RCC 7860 (cell line): ENCODE measurements around the gene FMN2.

Experiments used
- DNase-seq: peaks from one replicate; pipeline ENCODE4 v3.0.0-alpha.2; 2015; ENCODE audit warnings: low spot score
- FAIRE-seq: peaks from 2 replicates; lab custom pipeline; 2012; peaks lifted over from hg19 to GRCh38; lab: Jason Lieb, UNC

FMN2 gene

GRCh38 chr1:240192851-240193250 is 101.2 kb downstream of the FMN2 start:
- DNase-seq = no peak
- no peak for FAIRE-seq

GRCh38 chr1:240193679-240194078 is 102.0 kb downstream of the FMN2 start:
- FAIRE-seq (no peak), DNase-seq (no peak)

- DNase-seq (no peak), FAIRE-seq (no peak)
These were observed 102.4 kb downstream of the FMN2 start for GRCh38 chr1:240194120-240194519.

DNA sequence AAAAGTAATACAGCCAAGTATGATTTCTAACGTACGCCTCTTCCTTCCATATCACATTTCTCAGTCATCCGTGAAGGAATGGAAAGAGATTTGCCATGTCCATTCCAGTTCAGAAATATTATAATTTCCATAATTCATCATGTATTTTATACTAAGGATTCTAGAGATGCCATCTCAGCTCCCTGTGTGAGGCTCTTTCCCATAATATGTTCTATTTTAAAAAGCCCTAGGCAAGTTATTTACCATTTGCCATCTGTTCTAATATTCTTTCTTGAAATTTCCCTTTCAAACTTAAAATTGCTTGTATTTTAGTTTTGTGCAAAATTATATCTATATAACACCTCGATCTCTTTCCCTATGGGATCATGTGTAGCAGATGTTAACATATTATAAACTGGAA is 106.7 kb downstream of the FMN2 start:
- FAIRE-seq = no peak
- no peak for DNase-seq

DNA sequence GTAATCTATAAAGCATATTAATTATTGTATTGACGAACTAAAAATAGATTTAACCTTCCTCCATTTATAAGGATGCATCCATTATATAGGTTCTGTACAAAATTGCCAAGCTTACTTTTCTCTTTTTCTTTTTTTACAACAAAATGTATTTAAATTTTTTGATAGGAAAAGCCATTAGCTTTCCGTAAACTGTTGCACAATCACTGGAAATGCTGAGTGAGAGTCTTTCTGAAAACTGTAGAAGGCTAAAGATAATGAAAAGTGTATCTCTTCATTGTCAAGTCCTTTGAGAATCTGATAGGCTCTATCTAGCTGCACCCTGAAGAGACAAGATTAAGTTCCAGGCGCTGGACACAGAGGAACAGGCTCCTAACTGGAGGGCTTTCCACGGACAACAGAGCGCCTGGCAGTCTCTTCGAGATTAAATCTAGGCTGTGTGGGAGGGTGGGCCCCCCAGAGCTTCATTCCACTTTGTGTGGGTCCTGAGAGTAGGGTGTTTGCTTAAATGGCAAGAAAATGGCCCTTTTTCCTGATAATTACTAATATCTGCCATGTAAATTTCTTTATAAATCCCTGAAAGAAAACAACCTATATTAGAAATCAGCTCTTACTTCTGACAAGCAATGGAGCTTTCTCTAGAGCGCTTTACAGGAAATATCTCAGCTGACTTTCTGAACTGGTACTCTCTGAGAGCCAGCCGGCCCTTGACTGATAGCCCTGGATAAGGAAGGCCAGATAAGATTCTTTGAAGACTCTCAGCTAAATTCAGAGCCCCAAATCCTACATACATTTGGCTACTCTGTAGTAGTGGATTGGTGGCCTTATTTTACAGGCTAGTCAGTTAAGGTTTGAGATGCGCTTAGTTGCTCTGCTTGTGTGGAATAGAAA is 108.3 kb downstream of the FMN2 start:
- FAIRE-seq = no peak
- DNase-seq = no peak

DNA sequence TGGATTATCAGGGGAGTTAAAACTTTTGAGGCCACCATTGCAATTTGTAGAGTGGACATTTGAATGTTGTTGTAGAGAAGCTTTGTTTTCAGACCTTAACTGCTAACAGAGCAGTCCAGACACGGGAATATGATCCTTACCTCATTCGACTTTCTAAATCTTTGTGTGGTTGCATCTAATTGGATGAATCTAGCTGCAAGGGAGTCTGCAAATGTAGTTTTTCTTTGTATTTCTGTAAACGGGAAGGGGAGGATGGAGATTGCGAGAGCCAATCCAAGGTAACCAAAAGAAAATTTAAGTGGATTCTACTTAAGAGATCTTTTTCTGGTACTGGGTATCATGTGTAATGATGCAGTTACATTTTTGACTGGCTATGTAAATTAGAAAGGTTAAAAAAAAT is 110.2 kb downstream of the FMN2 start:
- DNase-seq (no peak), FAIRE-seq (no peak)

- FAIRE-seq (no peak), DNase-seq (no peak)
These were observed 115.5 kb downstream of the FMN2 start for GRCh38 chr1:240207073-240207709.

DNA sequence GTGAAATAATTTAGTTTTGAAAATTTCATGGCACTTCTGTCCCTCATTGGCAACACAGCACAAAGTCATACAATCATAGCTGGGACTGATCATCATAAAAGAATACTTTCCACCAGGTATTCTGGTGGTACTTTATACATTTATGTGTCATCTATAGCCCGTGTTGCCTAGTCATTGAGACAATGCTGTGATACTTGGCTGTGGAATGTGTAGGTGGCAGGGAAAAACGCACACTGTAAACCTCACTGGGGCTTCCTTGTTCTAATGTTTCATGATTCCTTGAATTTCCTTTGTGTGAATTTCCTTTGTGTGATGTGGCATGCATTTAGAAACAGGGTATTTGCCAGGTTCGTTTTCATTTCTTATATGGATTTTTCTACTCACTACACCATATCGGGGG is 118.3 kb downstream of the FMN2 start:
- FAIRE-seq (no peak), DNase-seq (no peak)

DNA sequence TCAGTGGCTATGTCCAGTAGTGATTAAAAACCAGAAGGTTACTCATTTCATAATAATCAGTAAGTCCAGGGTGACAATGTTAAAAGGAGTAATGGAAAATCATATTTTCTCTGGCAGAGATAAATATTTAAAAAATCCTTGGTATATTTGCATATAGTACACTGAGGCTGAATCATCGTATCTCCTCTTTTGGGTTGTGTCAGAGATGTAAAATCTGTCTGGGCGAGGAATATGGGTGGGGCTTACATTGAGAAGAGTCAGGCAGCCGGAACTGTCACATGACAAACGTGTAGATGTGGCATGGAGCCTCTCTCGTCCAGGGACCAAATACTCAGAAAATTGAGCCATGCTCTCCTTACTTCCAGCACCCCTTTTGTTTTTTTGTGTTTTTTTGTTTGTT is 120.9 kb downstream of the FMN2 start:
- FAIRE-seq (no peak), DNase-seq (no peak)

- DNase-seq (no peak), FAIRE-seq (no peak)
These were observed 125.7 kb downstream of the FMN2 start for GRCh38 chr1:240217403-240217802.

DNA sequence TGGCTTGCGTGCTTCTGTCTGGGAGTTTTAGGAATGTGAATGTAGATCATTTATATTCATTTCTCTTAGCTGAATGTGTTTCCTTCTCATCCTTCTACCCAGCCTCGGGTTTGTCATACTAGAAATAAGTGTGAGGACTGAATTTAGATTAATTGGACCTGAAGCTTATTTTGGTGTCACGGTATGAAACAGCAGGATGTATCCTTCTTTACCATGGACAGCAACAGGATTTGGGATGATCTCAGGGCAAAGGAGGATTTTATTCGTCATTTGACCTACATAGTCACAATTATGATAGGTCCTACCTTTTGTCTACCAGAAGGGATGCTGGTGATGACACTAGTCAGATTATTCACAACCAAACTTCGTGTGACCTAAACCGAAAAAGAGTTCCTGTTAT is 127.4 kb downstream of the FMN2 start:
- no peak for DNase-seq
- no peak for FAIRE-seq

DNA sequence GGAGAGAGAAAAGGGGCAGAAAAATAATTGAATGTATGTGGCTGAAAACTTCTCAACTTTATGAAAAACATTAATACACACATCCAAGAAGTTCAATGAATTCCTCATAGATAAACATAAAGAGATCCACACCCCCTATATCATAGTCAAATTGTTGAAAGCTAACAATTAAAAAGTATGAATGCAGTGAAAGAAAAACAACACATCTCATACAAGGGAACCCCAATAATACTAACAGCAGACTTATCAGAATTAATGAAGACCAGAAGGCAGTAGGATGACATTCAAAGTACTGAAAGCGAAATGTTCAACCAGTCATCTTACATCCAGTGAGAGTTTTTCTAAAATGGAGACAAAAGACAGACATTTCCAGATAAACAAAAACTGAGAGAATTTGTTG is 134.4 kb downstream of the FMN2 start:
- no peak for DNase-seq
- FAIRE-seq = no peak

DNA sequence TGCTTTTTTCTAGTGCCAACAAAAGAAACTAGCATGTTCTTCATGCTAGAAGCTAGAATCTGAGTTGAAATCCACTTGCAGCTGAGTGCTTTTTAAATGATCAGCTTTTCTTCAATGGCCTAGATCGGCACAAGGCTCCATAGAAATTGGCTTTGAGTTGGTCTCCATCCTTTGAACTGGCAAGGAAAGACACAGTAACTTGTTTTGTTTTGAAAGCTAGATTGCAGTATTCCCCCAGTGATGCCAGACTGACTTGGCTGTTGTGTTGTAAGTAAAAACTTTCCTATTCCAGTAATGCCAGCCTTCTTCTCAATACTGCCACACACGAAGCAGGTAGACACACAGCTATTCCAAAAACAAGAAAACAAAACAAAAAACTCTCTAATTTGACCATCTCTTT is 139.1 kb downstream of the FMN2 start:
- no peak for FAIRE-seq
- no peak for DNase-seq

- DNase-seq (no peak), FAIRE-seq (no peak)
These were observed 140.8 kb downstream of the FMN2 start for GRCh38 chr1:240232530-240232929.

GRCh38 chr1:240234485-240235210 is 143.0 kb downstream of the FMN2 start:
- FAIRE-seq = no peak
- no peak for DNase-seq

GRCh38 chr1:240235521-240236288 is 144.0 kb downstream of the FMN2 start:
- DNase-seq (no peak), FAIRE-seq (no peak)

DNA sequence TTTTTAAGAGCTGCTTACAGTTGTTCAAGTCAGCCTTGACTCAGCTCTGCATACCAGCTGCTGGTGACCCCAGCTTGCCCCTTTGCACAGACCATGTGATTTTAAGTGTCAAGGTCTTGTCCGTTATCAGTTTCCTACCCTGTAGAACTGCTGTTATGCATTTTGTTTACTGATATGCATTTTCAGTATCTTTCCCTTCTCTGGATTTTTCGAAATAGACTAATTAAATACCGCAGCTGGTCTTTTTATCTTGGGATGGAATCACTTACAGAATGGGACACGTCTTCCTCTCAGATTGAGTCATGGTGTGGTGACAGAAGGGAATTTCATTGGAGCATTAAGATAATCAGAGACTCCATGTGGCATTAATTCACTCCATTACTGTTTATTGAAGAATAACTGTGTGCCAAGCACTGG is 145.6 kb downstream of the FMN2 start:
- FAIRE-seq (no peak), DNase-seq (no peak)

- DNase-seq = no peak
- no peak for FAIRE-seq
These were observed 147.6 kb downstream of the FMN2 start for GRCh38 chr1:240239309-240239708.

GRCh38 chr1:240241278-240241677 is 149.6 kb downstream of the FMN2 start:
- DNase-seq (no peak), FAIRE-seq (no peak)

DNA sequence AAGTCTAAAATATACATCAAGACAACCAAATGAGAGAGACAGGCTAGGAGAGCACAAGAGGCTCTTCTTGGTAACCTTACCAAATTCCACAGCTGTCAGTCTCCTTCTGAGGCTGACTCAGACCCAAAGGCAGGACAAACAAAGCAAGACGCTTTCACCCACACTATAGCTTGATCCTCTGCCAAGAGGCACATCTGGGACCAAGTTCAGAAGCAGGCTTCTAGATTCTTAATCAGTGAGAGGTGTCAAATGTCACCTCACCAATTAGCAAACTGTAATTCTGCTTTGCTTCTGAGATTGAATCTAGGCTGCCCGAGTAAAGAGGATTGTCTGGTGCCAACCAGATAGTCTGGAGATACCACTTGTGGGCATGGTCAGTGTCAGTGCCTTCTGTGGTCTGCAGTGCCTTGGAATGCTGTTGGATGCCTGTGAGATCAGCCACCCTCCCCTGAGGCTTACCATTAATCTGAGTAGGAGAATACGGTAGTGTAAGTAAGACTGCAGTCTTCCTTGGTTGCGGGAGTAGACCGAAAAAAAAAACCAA is 151.0 kb downstream of the FMN2 start:
- DNase-seq = no peak
- no peak for FAIRE-seq
